GM23338 (cell line): ENCODE data around the gene KIAA1328.

Source experiments
- CREB1 ChIP-seq: fragments of 250-450 bp; sonication (Bioruptor Pico); IDR thresholded peaks from 2 replicates; pipeline ENCODE4 v1.5.0; 2020; ENCODE audit warnings: low read depth, mild to moderate bottlenecking, moderate library complexity
- CTCF ChIP-seq, 2 experiments: fragments of 200-600 bp in 1 of 2; sonication (generic) in 1 of 2; conservative IDR thresholded peaks; 2 replicates each; pipeline versions ENCODE4 v1.5.1 to v1.6.1; 2016 to 2017; ENCODE audit warnings: antibody characterized with exemption in 2 of 2, low read depth in 2 of 2, mild to moderate bottlenecking in 2 of 2, moderate library complexity in 1 of 2
- ETS1 ChIP-seq: IDR thresholded peaks from 2 replicates; pipeline ENCODE4 v1.6.1; 2016; ENCODE audit warnings: antibody characterized with exemption
- EZH2 ChIP-seq: fragments of 200-600 bp; sonication (generic); IDR thresholded peaks from one replicate; pipeline ENCODE4 v1.8.0; 2017; ENCODE audit warnings: antibody characterized with exemption, mild to moderate bottlenecking, low read depth; ENCODE audit not compliant: unreplicated experiment
- EZH2phosphoT487 ChIP-seq: fragments of 200-600 bp; sonication (generic); IDR thresholded peaks from one replicate; pipeline ENCODE4 v1.8.1; 2018; ENCODE audit warnings: antibody characterized with exemption; ENCODE audit not compliant: unreplicated experiment
- POLR2AphosphoS5 ChIP-seq: IDR thresholded peaks from 2 replicates; pipeline ENCODE4 v1.6.1; 2016; ENCODE audit warnings: antibody characterized with exemption, low read depth
- REST ChIP-seq: IDR thresholded peaks from one replicate; pipeline ENCODE4 v1.6.1; 2018; ENCODE audit warnings: antibody characterized with exemption; ENCODE audit not compliant: unreplicated experiment
- ZNF331 ChIP-seq: fragments of 250-450 bp; sonication (Bioruptor Pico); IDR thresholded peaks from 2 replicates; pipeline ENCODE4 v1.5.0; 2020; ENCODE audit warnings: low read depth, mild to moderate bottlenecking, moderate library complexity

- no peak for TF ChIP-seq CTCF (conservative IDR thresholded peaks at IDR 0.05; ENCODE audit: low read depth in 2 of 2)
- TF ChIP-seq EZH2: no peak
- TF ChIP-seq REST: no peak
- peak; percentile 22; the same call in 1 of the 2 replicates for TF ChIP-seq CREB1 (CRISPR knock-in tag)
- no peak for TF ChIP-seq EZH2phosphoT487
- TF ChIP-seq POLR2AphosphoS5: no peak
- no peak for TF ChIP-seq ETS1
- TF ChIP-seq ZNF331 (CRISPR knock-in tag): no peak
Measured at GRCh38 chr18:37160038-37160820, 331.3 kb downstream of the KIAA1328 start.
